ENCODE results near the gene MCRS1. TPM values are rescaled to one million over a fixed set of nuclear protein-coding genes. Genes with fewer than 3 reads are reported as not detected.

MCRS1 gene
- 55.2 and 62.8 TPM in 2 replicates for total RNA-seq

GRCh38 chr12:49567611-49568441 is at the start of gene MCRS1:
Gene MCRS1 (minus strand): TSS chr12:49568142. CDS start chr12:49566731, 1,411 bp downstream.

GRCh38 chr12:49605539-49605938 is 37.6 kb upstream of the MCRS1 start, which contains the start of gene FAM186B:
Gene FAM186B (minus strand): TSS chr12:49605639. CDS start chr12:49605477, 162 bp downstream.

GRCh38 chr12:49538510-49539403 is 29.2 kb downstream of the MCRS1 start, which contains the start of gene KCNH3:
Gene KCNH3 (plus strand): TSS chr12:49539030. CDS start chr12:49539417, 387 bp downstream.

Other genes with a start within 250 kb of the MCRS1 start
- gene TROAP, start 244.9 kb downstream of the MCRS1 start, total RNA-seq, result 0.99 and 11.9 TPM in 2 replicates
- 0.17 and 0.29 TPM in 2 replicates for gene C1QL4, start 231.0 kb downstream of the MCRS1 start, total RNA-seq
- 1.8 and 3.3 TPM in 2 replicates for gene DNAJC22, start 221.3 kb downstream of the MCRS1 start, total RNA-seq
- 26.3 and 28.7 TPM in 2 replicates for gene SPATS2, start 200.7 kb downstream of the MCRS1 start, total RNA-seq
- under 0.01 and 0.33 TPM in 2 replicates for gene KCNH3, start 29.1 kb downstream of the MCRS1 start, total RNA-seq
- 0.29 and 0.99 TPM in 2 replicates for gene FAM186B, start 37.5 kb upstream of the MCRS1 start, total RNA-seq
- 12.6 and 17.0 TPM in 2 replicates for gene PRPF40B, start 55.4 kb upstream of the MCRS1 start, total RNA-seq
- 22.5 and 29.3 TPM in 2 replicates for gene FMNL3, start 139.3 kb upstream of the MCRS1 start, total RNA-seq
- gene TMBIM6, start 173.4 kb upstream of the MCRS1 start, total RNA-seq, result 453 and 812 TPM in 2 replicates

Measured in smooth muscle cell of trachea (primary cell).